HG03064 (cell line): ENCODE data around the gene WDFY4.

ENCODE experiments used
- ATAC-seq: cut with Tn5 transposase; IDR thresholded peaks from one replicate; pipeline ENCODE4 v1.9.1; 2021; ENCODE audit warnings: low read depth; ENCODE audit not compliant: unreplicated experiment

Gene WDFY4

DNA sequence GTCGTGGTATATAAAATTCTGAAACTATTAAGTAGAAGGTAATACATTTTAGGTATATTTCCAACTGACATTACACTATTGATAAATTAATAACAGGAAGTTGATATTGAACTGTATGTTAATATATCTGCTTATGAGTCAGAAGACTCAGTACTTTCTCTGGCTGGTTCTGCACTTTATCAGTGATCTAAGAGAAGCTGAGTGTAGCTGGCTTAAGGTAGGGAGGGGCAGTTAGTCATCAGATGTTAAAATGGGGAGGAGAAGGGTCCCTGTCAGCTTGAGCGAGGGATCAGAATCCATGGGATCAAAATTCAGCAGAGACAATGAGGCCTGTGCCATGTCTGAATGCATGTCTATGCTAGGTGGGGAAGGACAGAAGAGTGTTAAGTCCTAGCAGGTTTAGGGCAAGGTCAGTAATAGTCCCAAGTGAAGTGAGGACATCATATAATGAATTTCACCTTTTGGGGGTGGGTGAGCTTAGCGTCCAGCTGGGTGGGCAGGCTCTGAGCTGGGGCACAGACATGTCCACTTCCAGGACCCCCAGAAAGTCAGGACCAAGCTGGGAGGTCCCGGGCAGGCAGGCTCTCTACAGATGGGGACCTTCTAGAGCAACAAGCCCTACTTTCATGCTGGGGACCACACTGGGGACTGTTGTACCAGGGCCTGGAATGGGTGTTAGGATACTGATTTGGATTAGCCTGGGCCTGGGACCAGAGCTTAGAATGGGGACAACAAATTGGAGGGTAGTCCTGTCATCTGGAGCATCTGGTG is 82.9 kb downstream of the WDFY4 start:
- ATAC-seq = no peak

DNA sequence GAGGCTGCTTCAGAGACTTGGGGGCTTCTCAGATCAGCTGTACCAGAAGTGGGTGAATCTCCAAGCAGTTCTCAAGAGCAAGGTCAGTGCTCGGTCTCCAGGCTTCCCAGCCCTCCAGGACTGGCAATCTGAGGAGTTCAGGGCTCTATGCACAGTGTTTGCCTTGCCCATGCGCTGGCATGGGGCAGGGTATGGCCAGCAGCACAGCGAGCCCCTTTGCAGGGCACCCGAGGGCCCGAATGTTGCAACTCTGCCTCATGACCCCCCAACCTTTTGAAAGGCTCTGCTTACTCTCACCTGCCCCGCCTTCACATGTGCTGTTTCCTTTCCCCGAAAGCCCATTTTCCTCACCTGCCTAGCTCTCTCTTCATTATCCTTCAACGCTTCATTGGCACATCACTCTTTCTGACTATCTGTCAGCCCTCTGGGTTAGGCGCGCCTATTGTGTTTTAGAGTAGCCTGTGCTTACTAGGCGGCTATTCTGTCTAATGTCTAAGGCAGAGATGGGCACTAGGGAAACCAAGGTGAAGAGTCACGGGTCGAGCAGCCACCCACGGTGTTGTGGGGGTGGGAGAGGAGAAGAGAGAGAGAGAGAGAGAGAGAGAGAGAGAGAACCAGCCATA is 83.6 kb downstream of the WDFY4 start:
- ATAC-seq = no peak

DNA sequence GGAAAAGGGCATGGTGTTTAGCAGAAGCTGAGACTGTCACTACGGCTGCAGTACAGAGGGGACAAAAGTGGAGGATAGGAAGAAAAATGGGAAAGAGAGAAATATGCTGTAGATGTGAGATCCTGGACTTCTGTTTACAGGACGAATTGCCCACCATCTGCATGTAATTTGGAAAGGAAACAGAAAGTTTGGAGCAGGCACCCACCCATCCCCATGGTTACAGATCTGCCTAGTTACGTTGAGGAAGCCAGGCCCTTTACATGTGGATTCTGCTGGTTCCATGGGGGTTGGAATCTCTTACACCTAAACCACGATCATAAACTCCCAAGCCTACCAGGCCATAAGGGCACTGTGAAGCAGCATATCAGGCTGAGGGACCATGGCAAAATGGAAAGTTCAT is 84.3 kb downstream of the WDFY4 start:
- no peak for ATAC-seq

DNA sequence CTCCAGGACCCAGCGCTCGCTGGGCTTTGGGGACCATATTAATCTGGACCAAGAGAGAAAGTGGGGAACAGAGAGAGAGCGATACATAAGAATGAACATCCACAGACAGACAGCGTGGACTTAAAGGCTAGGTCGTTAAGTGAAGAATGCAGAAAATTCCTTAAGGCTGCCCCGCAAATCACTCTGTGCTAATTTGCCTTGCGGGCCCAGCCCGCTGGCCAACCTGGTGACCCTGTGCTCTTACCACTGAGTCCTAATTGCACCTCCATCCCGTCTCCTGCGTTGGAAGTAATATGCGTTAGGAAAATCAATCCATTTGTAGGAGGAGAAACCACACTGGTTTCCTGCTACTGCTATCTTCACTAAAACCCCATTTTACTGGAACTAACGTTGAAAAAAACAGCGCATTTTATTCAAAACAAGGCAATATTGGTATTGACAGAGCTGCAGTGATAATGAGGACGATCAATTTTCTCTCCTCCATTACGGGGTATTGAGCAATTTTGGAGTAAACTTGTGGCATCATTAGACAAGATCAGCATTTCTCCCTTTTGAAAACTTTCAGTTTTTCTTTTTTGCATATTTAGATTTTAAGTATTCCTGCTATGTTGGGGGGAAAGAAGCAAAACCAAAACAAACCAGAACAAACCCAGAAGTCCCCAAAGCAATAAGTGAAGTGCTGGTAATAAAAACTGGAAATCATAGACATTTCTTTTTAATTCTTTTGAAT is 85.2 kb downstream of the WDFY4 start:
- no peak for ATAC-seq

DNA sequence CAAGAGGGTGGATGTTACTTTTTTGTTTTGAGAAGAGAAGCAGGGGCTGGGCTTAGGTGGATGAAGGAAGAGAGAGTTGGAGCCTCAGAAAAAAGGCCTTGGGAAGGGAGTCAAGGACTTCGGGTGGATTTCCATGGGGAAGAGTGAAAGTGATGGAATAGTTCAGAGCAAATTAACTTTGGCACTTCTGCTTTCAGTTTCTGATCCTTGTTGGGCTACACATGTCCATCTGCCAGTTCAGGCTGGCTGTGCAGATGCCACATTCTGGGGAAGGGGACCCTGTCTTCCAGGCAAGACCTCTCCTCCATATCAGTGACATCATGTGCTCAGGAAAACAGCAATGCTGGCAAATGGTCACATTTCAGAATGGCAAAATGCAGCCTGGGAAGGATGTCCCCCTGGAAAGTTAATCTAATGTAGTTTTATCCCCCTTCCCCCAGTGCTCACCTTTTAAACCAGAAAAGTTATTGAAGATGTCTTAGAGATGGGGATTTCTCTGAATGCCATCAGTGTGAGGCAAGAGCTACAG is 86.0 kb downstream of the WDFY4 start:
- no peak for ATAC-seq

DNA sequence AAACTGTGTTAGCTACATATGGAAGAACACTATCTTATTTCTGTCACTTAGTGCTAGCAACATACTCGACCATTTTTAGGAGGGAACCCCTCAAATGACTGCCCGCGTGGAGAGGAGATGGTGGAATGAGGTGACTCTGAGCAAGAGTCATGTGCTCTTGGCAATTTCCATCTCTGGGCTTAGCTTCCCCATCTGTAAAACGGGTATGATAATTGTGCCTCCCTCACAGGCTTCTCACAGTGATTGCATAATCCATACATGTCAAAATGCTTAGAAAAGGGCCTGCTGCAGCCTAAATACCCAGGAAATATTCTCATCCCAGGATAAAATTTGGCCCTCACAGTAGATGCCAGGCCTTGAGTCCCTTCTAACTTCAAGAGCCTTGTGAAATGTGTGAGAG is 86.6 kb downstream of the WDFY4 start:
- no peak for ATAC-seq

DNA sequence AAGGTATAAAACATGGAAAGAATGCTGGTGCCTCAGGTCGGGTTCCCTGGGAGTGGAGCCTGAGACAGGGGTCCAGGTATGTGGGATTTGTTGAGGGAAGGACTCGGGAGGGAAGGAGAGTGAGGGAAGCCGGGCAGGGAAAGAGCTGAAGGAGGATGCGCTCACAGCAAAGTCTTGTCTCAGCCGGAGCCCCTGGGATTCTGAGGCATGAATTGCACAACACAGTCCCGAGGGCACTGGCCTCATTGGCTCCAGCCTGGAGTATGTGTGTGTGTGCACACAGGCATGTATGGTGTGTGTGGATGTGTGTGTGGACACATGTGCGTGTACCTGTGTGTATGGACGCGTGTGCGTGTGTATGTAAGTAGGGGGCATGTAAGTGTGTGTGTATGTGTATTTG is 87.4 kb downstream of the WDFY4 start:
- ATAC-seq = no peak

DNA sequence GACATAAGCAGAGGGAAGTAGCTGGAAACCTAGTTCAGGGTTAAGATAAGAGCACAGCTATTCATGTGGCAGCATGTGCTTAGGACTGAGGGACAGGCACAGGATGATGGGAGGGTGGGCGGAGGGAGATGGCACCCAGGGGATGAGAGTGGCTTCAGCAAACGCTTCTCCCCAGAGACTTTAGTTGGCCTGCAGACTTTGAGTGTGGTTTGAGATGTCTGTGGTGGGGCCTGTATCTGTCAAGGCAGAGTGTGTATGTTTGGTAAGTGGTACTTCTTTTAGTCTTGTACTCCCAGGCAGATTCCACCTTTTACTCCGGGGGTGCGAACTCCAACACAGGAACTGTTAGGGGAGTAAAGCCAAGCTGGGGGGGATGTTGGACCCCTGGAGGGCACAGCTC is 88.9 kb downstream of the WDFY4 start:
- ATAC-seq = no peak

DNA sequence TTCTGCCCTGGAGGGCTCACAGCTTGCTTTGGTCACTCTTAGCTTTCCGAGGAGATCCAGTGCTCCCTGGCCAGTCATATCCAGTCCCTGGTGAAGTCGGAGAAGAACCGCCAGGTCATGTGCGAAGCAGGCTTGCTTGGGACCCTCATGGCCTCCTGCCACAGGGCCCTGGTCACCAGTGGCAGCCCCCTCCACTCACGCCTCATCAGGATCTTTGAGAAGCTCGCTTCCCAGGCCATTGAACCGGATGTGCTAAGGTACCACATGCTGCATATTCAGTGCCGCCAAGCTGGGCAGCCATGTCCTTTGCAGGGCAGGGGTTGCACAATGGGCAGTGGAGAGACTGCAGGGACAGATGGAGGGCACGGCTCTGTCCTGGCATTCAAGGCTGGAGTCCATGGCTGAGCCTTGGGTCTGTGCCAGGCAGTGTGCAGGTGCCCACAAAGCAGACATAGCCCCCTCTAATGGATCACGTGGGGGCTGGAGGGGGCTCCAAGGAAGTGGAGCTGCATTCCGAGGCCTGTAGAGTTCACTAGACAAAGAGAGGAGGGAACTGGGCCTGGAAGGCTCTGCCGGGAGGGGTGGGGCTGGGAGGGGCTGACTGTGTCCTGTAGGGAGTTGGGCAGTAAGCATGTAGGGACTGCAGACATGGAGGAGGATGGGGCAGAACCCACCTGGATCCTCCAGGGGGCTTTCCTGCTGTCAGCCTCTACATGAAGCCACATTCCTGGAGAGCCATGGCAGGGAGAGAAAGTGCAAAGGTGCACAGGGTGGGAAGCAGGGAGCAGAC is 89.9 kb downstream of the WDFY4 start:
- no peak for ATAC-seq

DNA sequence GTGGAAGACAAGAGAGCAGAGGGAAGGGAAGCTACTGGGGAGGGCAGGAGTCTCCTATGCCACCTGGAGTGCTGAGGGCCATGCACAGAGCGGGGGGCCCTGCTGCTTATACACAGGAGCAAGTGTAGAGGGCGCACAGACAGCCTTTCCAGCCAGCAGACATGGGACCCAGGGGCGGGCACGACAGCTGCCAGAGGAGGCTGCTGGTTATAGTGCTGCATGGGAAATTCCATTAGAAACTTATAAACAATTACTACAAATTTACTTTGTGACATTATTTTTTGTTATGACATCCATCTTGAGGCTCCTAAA is 90.5 kb downstream of the WDFY4 start:
- no peak for ATAC-seq

DNA sequence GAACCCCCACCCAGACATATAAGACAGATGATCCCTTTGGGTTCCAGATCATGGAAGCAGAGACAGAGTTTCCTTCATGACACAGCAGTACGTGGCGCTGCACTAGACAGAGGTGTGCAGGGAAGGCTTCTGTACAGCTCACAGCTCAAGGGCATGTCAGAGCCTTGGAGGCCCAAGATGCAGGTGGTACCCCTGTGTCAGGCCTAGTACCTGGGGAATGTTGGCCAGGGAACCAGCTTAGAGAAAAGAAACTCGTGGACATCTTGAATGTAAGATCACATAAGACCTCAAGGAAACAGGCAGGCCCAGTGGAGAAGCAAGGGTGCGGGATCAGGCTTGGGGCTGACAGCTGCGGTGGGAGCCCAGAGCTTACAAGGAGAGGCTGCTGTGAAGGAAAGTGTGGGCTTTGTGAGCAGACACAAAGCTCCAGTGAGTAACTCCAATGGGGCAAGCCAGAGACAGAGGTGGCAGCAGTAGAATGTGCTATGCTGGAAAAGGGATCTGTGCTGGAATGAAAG is 91.4 kb downstream of the WDFY4 start:
- no peak for ATAC-seq

DNA sequence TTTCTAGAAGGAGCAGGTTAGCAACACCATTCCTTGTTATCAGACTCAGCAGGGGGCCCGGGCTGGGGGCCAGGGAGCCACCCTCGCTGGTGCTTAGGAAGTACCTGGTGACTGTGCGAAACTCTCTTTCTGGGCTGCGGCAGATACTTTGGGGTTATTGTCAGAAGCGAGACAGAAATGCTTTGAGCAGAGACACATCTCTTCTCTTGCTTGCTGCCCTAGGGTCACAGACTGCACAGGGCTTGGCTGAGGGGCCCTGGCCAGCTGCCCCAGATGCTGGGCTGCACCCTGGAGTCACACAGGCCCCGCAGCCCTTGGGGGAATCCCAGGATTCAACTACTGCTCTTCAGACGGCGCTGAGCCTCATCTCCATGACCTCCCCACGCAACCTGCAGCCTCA is 91.9 kb downstream of the WDFY4 start:
- ATAC-seq = no peak

DNA sequence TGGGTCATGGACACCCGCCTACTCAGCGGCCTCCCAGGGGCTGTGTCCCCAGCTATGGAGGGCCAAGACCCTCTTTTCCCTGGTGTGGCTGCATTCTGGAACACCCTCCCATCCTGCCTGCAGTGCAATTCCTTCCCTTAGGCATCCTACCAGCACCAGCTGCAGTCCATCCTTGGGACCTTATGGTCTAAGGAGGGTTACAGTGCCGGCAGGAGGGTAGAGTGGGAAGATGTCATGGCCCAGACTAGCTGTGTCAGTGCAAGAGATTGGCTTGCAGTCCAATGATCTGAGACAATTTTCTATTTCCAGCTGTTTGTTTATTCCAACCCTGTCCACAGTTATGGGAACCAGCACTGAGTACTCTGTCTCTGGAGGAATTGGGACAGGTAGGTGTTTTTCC is 92.4 kb downstream of the WDFY4 start:
- ATAC-seq = no peak

DNA sequence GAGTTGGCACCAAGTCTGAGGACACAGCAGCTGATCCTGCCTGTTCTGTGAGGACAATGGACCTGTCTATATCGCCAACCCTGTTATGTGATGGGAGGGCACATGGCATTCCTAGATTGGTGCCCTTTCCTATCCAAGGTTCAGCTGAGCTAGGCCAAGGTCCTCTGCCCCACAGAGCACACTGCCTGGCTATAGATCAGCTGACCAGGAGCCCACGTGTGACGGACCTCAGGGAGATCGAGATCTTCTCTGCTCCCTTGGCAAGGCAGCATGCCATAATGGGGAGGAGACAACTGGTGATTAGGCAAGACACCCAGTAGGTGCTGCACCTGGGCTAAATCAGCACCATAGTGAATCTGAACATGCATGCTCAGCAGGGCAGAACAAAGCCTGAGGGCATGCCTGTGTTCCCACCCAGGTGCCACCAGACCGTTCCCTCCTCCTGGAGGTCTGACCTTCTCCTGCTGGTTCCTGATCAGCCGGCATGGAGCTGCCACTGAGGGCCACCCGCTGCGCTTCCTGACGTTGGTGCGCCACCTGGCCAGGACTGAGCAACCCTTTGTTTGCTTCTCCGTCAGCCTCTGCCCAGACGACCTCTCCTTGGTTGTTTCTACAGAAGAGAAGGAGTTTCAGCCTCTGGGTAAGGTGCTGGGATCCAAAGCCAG is 93.7 kb downstream of the WDFY4 start:
- ATAC-seq = no peak

DNA sequence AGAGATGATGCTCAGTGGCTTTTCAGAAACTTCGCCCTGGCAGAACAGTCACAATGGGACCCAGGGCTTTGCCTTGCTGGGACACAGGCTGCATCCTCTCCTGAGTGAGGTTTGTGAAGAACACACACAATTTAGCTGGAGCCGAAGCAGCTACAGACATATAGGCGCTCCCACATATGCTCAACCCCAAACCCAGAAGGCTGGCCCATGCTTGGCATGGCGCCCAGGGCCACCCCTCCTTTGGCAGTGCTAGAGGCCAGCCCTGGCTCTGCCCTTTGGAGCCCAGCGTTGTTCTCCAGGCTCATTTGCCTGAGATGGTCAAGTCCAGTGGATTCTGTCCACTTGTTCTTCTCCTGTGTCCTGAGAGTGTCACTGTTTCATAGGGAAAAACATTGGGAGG is 94.4 kb downstream of the WDFY4 start:
- no peak for ATAC-seq

DNA sequence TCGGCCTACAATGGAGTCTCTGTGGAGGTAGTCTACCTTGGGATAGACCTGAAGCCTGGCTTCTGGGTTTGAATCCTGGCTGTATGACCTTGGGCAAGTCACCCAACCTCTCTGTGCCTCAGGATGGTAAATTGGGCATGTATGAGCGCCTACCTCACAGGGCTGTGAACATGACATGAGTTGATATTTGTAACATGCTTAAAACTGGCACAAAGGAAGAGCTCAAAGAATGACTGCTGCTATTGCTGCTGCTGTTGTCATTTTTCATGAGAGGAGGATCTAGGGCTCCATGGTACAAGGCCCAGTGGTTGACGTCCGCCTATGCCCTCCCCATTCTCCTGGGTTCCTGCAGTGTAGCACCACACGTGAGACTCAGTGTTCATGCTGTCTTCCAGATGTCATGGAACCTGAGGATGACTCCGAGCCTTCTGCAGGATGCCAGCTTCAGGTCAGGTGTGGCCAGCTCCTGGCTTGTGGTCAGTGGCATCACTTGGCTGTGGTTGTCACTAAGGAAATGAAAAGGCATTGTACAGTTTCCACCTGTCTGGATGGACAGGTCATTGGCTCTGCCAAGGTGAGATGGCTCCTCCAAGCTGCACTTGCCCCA is 95.0 kb downstream of the WDFY4 start:
- ATAC-seq = no peak

DNA sequence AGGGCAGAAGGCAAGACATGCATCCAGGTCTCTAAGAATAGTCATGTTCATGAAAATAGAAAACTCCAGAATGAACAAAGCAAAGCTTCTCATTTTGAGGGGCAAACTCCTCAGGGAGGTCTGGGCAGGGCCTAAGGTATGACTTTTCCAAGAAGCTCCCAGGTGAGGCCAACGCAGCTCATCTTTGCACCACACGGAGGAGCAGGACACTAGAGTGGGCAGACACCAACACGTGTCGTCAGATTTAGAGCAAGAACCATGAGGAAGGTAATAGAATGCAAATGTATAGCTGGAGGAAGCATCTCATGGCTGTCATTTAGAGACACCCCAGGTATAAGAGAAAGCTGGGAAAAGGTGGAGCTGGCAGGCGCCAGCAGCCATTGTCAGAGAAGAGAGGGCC is 95.7 kb downstream of the WDFY4 start:
- no peak for ATAC-seq

DNA sequence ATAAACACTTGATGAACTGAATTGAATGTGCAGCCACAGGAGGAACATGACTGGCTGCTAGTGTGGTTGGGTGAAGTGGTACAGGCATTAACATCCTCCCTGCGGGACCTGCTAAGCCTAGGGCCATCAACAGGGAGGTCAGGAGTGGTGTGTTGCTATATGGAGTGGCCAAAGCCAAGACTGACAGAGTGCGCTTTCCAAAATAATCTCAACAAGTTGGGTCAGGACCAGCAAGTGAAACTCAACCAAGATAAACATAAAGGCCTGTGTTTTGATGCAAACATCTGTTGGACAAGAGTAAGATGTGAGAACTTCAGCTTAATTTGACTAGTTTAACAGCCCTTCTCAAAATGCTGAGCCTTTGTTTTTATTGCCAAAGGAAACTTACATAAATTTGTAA is 97.7 kb downstream of the WDFY4 start:
- ATAC-seq = no peak

DNA sequence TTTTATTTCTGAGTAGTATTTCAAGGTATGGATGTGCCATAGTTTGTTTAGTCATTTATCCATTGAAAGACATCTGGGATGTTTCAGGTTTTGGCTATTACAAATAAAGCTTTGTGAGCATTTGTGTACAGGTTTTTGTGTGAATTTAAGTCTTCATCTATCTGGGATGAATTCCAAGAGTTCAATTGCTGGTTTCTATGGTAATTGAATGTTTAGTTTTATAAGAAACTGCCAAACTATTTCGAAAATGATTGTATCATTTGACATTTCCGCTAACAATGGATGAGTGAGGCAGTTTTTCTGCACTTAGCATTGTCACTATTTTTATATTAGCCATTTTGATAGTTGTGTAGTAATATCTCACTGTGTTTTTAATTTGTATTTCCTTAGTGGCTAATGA is 99.4 kb downstream of the WDFY4 start:
- ATAC-seq = no peak

DNA sequence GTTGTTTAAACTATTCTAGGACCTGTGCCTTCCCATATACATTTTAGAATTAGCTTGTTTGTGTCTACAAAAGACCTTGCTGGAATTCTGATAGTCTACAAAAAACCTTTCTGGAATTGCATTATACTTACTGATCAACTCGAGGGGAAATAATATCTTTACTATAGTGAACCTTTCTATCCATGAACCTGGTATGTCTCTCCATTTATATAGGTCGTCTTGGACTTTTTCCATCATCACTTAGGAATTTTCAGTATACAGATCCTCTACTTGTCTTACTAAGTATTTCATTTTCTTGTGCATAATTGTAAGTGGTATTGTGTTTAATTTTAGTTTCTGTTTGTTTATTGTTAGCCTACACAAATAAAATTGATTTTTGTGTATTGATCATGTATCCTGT is 101.1 kb downstream of the WDFY4 start:
- ATAC-seq = no peak
